Duodenal mucosa (tissue), 2 donors: ENCODE data around the gene TSPAN31.

Source experiments
- H3K27ac ChIP-seq: one replicate; pipeline ENCODE4 v1.7.0; 2013; ENCODE audit warnings: low read depth, low read length
- H3K27me3 ChIP-seq, 2 donors: one replicate each; pipeline ENCODE4 v1.7.0; 2013; ENCODE audit warnings: low read length in 2 of 2, control low read depth in 1 of 2; ENCODE audit not compliant: insufficient read depth in 2 of 2, control insufficient read depth in 1 of 2
- H3K36me3 ChIP-seq, 2 donors: one replicate each; pipeline ENCODE4 v1.7.0; 2013; ENCODE audit warnings: low read length in 2 of 2, control low read depth in 1 of 2; ENCODE audit not compliant: insufficient read depth in 2 of 2, control insufficient read depth in 1 of 2
- H3K4me1 ChIP-seq, 2 donors: one replicate each; pipeline ENCODE4 v1.7.0; 2013; ENCODE audit warnings: low read length in 2 of 2, control low read depth in 1 of 2; ENCODE audit not compliant: insufficient read depth in 2 of 2, control insufficient read depth in 1 of 2
- H3K4me3 ChIP-seq, 2 donors: one replicate each; pipeline ENCODE4 v1.7.0; 2013; ENCODE audit warnings: low read length in 2 of 2, low read depth in 1 of 2
- H3K9ac ChIP-seq, 2 donors: one replicate each; pipeline ENCODE4 v1.7.0; 2013; ENCODE audit warnings: low read length in 2 of 2, low read depth in 1 of 2
- H3K9me3 ChIP-seq, 2 donors: one replicate each; pipeline ENCODE4 v1.7.0; 2013; ENCODE audit warnings: low read length in 2 of 2, control low read depth in 1 of 2; ENCODE audit not compliant: control insufficient read depth in 1 of 2

The TSPAN31 gene

DNA sequence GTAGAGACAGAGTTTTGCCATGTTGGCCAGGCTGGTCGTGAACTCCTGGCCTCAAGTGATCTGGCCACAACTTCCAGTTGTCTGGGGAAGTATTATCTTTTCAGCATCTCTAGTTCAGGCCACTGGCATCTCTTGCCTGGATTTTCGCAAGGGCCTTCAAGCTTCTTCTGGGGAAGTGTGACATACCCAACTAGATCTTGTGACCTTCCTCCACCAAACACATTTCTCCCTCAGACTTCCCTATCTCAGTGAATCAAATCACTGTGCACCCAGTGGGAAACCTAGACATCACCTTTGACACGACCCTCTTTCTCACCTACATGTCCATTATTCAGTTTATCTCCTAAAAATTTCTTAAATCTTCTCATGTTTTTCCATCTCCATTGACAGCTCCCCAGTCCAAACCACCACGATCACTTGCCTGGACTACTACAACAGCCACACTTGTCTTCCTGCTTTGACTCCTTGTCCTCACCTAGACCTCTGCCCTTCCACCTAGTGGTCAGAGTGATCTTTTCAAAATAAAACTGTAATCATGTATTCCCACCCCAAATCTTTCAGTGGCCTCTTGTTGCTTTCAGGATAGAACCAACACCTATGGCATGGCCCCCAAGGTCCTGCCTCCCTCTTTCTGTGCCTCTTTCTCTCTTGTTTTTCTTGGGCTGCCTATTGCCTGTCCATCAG lies 30.9 kb downstream of the TSPAN31 start:
- no peak overlapping the region for H3K27ac ChIP-seq
- no peaks in the 10 kb centered on the region for H3K27me3 ChIP-seq
- H3K4me1 ChIP-seq: peaks cover 10 to 21% of the 10 kb centered on the region in 2 donors
- H3K4me3 ChIP-seq: no peak overlapping the region
- no peaks in the 10 kb centered on the region for H3K9me3 ChIP-seq
- peaks cover under 1 to 3% of the 10 kb centered on the region in 2 donors for H3K36me3 ChIP-seq
- no peak overlapping the region for H3K9ac ChIP-seq

GRCh38 chr12:57776247-57776587 lies 31.4 kb downstream of the TSPAN31 start:
- Histone ChIP-seq H3K4me3 (no peak overlapping the region), H3K4me1 (peaks cover 4 to 16% of the 10 kb centered on the region in 2 donors), H3K9me3 (no peaks in the 10 kb centered on the region), H3K9ac (no peak overlapping the region), H3K27me3 (no peaks in the 10 kb centered on the region), H3K36me3 (peaks cover 0 to 3% of the 10 kb centered on the region in 2 donors), H3K27ac (no peak overlapping the region)

GRCh38 chr12:57777367-57777766 lies 32.5 kb downstream of the TSPAN31 start:
- Histone ChIP-seq H3K4me1 (peaks cover 8 to 20% of the 10 kb centered on the region in 2 donors), H3K27ac (no peak overlapping the region), H3K9me3 (no peaks in the 10 kb centered on the region), H3K4me3 (no peak overlapping the region), H3K9ac (no peak overlapping the region), H3K36me3 (peaks cover 0 to 3% of the 10 kb centered on the region in 2 donors), H3K27me3 (no peaks in the 10 kb centered on the region)

DNA sequence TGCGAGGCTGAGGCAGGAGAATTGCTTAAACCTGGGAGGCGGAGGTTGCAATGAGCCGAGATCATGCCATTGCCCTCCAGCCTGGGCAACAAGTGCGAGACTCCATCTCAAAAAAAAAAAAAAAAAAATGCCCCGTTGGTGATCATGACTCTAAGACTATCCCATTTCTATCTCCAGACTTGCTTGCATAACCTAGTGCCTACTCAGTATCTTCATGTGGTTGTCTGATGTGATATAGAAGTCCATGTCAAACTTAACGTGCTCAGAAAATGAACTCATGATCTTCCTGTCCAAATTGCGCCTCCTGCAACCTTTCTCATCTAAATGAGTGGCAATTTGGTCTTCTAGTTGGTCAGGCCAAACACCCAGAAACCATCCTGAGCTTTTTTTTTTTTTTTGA lies 33.1 kb downstream of the TSPAN31 start:
- H3K27me3 ChIP-seq: no peaks in the 10 kb centered on the region
- no peak overlapping the region for H3K9ac ChIP-seq
- H3K9me3 ChIP-seq: no peaks in the 10 kb centered on the region
- peaks cover 9 to 23% of the 10 kb centered on the region in 2 donors for H3K4me1 ChIP-seq
- H3K4me3 ChIP-seq: no peak overlapping the region
- no peak overlapping the region for H3K27ac ChIP-seq
- peaks cover 0 to 3% of the 10 kb centered on the region in 2 donors for H3K36me3 ChIP-seq

DNA sequence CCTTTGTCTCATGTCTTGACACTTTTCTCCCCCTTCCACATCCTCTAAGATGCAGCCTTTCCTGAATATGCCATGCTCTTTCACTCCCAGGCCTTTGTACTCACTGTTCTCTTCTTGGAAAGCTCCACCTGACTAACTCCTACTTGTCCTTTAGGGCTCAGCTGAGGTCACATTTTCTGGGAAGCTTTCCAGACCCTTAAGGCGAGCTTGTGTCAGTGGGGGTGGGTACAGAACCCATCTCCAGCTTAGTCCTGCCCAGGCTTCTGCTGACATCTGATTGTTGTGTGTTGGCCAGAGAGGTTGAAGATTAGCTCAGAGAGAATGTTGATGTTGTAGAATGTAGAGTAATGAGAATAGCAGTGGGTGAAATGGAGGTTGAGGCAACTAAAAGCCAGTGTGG lies 34.9 kb downstream of the TSPAN31 start:
- peaks cover 14 to 32% of the 10 kb centered on the region in 2 donors for H3K4me1 ChIP-seq
- H3K4me3 ChIP-seq: no peak overlapping the region
- H3K36me3 ChIP-seq: peaks cover 0 to 6% of the 10 kb centered on the region in 2 donors
- no peak overlapping the region for H3K9ac ChIP-seq
- H3K27me3 ChIP-seq: no peaks in the 10 kb centered on the region
- no peak overlapping the region for H3K27ac ChIP-seq
- no peaks in the 10 kb centered on the region for H3K9me3 ChIP-seq

DNA sequence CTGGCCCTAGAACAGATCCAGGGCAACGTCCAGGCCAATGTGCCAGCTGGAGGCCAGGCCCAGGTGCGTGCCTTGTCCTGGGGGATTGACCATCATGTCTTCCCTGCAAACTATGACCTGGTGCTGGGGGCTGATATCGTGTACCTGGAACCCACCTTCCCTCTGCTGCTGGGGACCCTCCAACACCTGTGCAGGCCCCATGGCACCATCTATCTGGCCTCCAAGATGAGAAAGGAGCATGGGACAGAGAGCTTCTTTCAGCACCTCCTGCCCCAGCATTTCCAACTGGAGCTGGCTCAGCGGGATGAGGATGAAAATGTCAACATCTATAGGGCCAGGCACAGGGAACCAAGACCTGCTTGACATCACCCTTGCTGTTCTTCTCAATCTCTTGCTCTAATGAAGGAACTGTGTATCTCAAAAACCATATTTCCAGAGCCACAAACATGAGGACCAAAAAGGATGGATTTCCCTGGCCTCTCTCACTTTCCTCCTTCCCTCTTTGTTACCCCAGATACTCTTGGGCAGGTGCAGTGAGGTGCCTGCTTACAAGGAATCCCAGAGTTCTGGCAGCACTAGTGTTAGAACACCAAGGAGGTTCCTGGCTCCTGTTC lies 35.6 kb downstream of the TSPAN31 start:
- Histone ChIP-seq H3K27ac (no peak overlapping the region), H3K9ac (no peak overlapping the region), H3K36me3 (peaks cover 0 to 6% of the 10 kb centered on the region in 2 donors), H3K4me1 (peaks cover 14 to 32% of the 10 kb centered on the region in 2 donors), H3K4me3 (no peak overlapping the region), H3K27me3 (no peaks in the 10 kb centered on the region), H3K9me3 (no peaks in the 10 kb centered on the region)

DNA sequence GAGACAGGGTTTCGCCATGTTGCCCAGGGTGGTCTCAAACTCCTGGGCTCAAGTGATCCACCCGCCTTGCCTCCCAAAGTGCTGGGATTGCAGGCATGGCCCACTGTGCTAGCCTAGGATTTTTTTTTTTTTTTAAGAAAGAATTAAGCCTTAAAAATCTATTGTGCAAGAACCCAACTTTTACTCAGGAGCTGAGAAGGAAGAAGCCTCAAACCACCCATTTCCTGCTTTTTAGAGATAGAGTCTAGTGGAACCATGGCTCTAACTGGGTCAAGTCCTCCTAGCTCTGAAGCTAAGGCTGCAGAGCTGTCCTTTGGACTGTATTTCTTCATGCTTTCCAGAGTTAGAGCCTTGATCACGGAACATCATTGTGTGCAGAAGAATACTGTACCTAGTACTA lies 36.4 kb downstream of the TSPAN31 start:
- H3K9ac ChIP-seq: no peak overlapping the region
- no peaks in the 10 kb centered on the region for H3K27me3 ChIP-seq
- no peak overlapping the region for H3K4me3 ChIP-seq
- no peak overlapping the region for H3K27ac ChIP-seq
- peaks cover 3 to 15% of the 10 kb centered on the region in 2 donors for H3K36me3 ChIP-seq
- H3K4me1 ChIP-seq: peaks cover 14 to 32% of the 10 kb centered on the region in 2 donors
- H3K9me3 ChIP-seq: no peaks in the 10 kb centered on the region

DNA sequence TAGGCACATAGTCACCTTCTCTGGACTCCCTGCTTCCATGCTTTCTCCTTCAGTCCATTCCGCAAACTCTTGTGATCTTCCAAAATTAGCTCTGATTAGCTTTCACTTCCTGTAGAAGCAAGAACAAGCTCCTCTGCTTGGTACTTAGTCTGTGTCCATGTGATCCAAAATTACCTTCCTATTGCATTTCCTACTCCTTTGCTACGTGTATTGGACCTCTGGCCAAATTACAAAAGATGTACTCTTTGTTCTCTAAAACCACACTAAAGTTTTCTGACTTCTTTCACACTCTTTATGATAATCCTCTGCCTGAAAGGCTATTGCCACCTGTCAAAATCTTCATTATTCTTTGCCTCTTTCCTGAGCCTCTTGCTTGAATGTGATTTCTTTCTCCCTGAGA lies 37.0 kb downstream of the TSPAN31 start:
- H3K27me3 ChIP-seq: no peaks in the 10 kb centered on the region
- peaks cover 14 to 32% of the 10 kb centered on the region in 2 donors for H3K4me1 ChIP-seq
- H3K27ac ChIP-seq: no peak overlapping the region
- no peaks in the 10 kb centered on the region for H3K9me3 ChIP-seq
- H3K4me3 ChIP-seq: no peak overlapping the region
- peaks cover 8 to 20% of the 10 kb centered on the region in 2 donors for H3K36me3 ChIP-seq
- H3K9ac ChIP-seq: no peak overlapping the region

GRCh38 chr12:57782243-57782607 lies 37.4 kb downstream of the TSPAN31 start:
- no peaks in the 10 kb centered on the region for H3K9me3 ChIP-seq
- peaks cover 14 to 32% of the 10 kb centered on the region in 2 donors for H3K4me1 ChIP-seq
- H3K27me3 ChIP-seq: no peaks in the 10 kb centered on the region
- H3K4me3 ChIP-seq: peak overlapping the region; percentile 94 to 100
- peaks cover 12 to 24% of the 10 kb centered on the region in 2 donors for H3K36me3 ChIP-seq
- H3K9ac ChIP-seq: peak overlapping the region in 1 of 2 donors; percentile 86
- no peak overlapping the region for H3K27ac ChIP-seq

- H3K27me3 ChIP-seq: no peaks in the 10 kb centered on the region
- H3K9ac ChIP-seq: peak within 1 kb of the TSS; percentile 86 to 93
- H3K36me3 ChIP-seq: peaks cover 14 to 30% of the 10 kb centered on the region in 2 donors
- no peaks in the 10 kb centered on the region for H3K9me3 ChIP-seq
- H3K4me1 ChIP-seq: peaks cover 14 to 32% of the 10 kb centered on the region in 2 donors
- H3K27ac ChIP-seq: no peak within 1 kb of the TSS
- H3K4me3 ChIP-seq: peak within 1 kb of the TSS; percentile 94 to 100
These were observed 38.0 kb downstream of the TSPAN31 start, which contains the start of gene TSFM for GRCh38 chr12:57782608-57783465. TSFM (plus strand) TSS chr12:57782787; CDS start chr12:57782802, 15 bp downstream.
